Cardiac ventricle fibroblast (primary cell): Measurements from ENCODE around the gene CLDN9. TPM values are rescaled to one million over a fixed set of nuclear protein-coding genes. Genes with fewer than 3 reads are reported as not detected.

Source experiments
- total RNA-seq: library from RNA; depleted of rRNA; stranded (reverse); fragments of >200 nt; gene quantifications from 2 replicates; pipeline ENCODE4 v1.2.3, GENCODE V29; 2015

CLDN9 gene, protein sequence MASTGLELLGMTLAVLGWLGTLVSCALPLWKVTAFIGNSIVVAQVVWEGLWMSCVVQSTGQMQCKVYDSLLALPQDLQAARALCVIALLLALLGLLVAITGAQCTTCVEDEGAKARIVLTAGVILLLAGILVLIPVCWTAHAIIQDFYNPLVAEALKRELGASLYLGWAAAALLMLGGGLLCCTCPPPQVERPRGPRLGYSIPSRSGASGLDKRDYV
- not detected in 2 replicates for total RNA-seq

DNA sequence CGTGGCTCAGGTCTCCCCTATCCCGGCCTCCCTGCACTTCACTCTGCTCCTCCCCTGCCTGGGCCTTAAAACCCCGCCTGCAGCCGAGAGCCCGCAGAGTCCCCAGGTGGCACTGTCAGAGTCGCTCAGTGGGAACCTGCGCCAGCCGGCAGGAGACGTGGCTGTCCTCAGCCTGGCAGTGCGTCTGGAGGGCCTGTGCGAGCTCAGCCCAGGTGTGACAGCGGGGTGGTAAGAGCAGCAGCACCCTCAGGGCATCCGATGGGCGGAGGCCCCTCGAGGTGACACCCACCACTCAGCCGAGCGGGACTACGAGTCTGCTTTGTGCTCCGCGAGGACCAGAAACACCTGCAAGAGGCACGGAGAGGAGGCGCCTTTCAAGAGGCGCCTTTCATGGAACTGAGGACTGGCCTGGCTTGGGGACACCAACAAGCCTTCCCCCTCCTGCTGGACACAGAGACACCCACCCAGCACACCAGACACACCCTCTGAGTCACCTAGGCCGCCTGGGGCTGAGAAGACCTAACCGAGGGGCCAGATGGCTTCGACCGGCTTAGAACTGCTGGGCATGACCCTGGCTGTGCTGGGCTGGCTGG is at the start of gene CLDN9:
TSS of gene CLDN9 (plus strand) at position 96 of the 593 bp plus-strand sequence. CDS start at position 536, 440 bp downstream.

DNA sequence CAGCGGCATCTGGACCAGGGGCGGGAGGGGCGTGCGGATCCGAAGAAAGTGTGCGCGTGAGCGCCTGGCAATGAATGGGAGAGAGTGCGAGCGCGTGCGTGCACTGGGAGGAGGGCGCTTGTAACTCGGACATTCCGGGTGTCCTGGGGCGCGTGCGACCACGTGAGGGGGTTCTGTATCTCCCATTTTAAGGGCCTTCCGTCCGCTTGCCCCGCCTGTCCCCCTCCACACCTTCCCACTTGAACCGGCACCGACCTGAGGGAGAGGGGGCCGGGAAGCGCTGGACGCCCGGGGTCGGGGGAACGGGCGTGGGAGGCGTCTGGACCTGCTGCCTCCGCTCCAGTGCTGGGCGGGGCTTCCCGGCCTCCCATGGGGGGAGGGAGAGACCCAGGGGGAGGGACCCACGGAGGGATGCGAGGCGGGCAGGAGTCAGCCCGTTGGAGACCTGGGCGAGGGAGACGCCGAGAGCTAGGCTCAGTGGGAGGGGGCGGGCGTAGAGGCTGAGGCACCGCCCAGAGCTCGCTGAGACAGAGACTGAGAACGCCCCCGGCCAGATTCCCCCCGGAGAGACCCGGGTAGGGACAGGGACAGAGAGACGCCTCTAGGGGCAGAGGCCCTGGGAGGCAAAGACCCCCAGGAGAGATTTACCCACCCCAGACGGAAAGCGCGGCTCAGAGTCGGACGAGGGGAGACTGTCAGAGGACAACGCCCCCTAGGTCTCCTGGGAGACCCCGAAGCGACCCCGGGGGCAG is 48.8 kb upstream of the CLDN9 start, which contains the start of gene KREMEN2:
TSS of gene KREMEN2 (plus strand) at position 553 of the 752 bp plus-strand sequence. CDS start 246 bp downstream, outside the sequence.

DNA sequence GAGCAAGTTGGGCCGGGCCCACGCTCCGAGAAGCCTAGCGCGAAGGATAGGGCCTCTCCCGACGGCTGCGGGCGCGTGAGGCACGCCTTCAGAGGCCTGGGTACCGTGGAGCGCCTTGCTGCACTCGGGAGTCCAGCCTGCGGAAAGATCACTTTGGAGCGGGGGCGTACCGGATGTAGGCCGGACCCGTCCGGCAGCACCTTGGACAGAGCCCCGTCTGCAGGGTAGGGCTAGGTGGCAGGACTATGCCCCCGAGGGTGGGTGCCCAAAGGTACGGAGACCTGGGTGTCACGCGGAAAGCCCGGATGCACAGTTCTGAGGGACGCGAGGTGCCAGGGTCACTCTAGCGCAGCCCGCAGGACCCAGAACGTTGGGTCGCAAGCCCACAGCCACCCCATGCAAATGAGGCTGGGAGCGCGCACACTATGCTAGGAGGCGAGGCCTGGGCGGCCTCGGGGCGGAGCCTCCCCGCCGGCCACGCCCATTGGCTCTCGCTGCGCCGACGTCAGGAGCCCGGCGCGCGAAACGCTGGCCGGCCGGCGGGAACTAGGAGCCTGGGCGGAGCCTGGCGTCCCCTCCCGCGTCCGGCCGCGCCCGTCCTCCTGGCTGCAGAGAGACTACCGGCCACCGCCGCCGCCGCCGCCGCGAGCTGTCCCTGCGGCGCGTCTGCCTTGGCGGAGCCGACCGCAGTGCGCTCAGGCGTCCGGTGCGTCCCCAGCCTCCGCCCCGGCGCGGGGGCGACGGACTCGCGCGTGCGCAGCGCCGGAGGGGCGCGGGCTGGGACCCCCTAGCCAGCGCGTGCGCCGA is 43.8 kb upstream of the CLDN9 start, which contains the start of gene PAQR4:
TSS of gene PAQR4 (plus strand) at position 611 of the 807 bp plus-strand sequence. CDS start 327 bp downstream, outside the sequence.

DNA sequence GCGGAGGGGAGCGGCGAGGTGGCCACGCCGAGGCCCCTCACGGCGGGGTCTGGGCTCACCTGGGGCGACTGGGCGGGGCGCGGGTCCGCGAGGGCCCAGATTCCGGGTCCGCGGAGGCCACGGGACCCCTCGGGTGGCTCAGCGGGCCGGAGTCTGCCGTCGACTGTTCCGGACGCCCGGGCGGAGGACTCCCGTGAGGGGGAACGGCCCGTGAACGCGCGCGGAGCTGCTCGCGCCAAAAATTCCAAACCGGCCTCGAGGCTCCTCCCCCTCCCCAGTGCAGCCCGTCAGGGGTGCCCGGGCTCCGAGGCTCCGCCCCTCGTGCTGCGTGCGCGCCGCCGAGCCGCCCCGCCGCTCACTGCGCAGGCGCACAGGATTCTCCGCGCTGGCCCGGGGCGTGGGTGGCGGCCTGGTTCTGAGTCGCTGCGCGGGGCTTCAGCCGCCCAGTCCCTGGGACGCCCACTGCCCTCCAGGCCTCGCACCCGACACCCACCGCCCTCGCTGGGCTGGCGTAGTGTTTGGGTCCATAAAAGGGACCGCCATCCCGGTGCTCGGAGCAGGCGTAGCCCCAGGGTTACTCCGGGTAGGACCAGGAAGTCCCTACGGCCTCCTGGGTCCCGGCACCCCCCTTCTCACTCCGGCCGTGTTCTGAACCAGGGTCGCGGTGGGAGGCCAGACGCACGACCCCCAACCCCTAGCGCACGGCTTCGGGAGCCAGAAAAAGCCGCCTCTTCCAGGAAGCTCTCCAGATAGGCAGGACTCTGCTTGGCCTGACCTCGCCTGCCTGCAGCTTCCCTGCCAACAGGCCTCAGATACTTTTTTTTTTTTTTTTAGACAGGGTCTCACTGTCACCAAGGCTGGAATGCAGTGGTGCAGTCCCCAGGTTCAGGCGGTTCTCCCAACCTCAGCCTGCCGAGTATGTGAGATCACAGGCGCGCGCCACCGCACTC is 32.2 kb upstream of the CLDN9 start, which contains the start of gene PKMYT1:
TSS of gene PKMYT1 (minus strand) at position 220 of the 950 bp plus-strand sequence. CDS start 789 bp downstream, outside the sequence.

DNA sequence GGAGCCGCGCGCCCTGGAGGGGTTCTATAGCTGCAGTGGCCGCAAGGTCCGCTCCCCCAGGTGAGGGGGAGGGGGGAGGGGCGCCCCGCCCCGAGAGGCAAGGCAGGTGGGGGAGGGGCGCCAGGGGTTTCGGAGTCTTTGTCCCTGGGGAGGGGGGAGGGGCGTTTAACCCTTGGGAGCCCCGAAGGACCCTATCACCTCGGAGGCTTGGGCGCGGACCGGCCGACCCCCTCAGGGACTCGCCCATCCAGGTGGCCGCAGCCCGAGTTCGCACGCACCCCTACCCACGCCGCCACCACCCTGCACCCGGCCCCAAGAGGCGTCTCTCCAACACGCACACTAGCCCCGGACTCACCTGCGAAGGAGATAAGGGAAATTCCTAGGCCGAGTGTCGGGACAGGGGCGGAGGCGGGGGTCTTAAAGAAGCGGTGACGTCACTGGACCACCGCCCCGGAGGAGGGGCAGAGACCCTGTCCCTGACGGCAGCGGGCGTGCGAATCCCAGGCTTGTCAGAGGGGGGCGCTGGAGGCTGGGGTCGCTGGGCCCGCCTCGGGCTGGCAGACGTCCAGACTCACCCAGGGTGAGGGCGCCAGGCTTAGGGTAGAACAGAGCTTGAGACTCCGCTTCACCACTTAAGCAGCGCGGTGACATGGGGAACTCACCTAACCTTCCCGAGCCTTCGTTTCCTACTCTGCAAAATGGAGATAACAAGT is 5.2 kb downstream of the CLDN9 start, which contains the start of gene CLDN6:
TSS of gene CLDN6 (minus strand) at position 390 of the 713 bp plus-strand sequence. CDS start 2,162 bp downstream, outside the sequence.

DNA sequence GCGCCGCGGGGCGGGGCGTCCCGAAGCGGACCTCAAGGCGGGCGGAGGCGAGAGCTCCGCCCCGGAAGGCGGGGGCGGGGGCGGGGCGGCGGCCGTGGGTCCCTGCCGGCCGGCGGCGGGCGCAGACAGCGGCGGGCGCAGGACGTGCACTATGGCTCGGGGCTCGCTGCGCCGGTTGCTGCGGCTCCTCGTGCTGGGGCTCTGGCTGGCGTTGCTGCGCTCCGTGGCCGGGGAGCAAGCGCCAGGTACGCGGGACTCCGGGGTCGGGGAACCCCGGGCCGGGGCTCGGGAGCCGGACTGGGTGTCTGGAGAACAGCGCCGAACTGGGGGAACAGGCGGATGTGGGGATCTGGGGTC is 7.5 kb downstream of the CLDN9 start, which contains the start of gene TNFRSF12A:
TSS of gene TNFRSF12A (plus strand) at position 122 of the 357 bp plus-strand sequence. CDS start at position 152, 30 bp downstream.

DNA sequence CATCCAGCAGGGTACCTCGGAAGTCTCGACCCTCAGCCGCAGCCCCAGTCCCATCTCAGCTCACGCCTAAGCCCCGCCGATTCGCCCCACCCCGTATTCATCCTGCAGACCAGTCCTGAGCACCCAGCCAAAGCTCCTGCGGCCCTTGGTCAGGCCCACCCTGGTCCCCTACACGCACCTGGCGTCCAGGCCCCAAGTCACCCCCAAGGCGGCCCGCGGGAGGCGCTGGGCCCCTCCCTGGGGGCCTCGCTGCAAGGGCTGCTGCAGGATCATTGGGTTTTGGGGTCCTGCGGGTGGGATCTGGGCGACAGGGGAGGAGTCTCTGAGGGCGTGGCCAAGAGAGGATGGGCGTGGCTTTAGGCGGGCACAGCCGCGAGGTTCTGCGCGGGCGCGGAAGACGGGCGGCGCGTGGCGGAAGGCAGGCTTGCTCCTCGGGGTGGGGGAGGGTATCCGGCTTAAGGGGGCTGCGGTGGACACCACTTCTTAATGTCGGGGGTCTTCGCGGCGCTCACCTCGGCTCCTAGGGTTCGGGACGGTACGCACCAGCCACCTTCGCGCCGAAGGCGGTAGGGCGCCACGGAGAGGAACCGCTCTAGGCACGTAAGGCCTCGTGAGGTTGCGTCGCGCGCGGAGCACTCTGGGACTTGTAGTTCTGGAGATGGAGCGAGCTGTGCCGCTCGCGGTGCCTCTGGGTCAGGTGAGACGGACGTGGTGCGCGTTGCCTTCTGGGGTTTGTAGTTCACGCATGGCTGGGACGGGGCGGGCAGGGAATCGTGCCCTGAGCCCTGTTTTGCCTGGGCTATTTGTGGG is 11.2 kb downstream of the CLDN9 start, which contains the start of the genes HCFC1R1 and THOC6:
TSS of gene HCFC1R1 (minus strand) at position 274 of the 810 bp plus-strand sequence. CDS start at position 273, 1 bp downstream.
TSS of gene THOC6 (plus strand) at position 367 of the 810 bp plus-strand sequence. CDS start at position 659, 292 bp downstream.

DNA sequence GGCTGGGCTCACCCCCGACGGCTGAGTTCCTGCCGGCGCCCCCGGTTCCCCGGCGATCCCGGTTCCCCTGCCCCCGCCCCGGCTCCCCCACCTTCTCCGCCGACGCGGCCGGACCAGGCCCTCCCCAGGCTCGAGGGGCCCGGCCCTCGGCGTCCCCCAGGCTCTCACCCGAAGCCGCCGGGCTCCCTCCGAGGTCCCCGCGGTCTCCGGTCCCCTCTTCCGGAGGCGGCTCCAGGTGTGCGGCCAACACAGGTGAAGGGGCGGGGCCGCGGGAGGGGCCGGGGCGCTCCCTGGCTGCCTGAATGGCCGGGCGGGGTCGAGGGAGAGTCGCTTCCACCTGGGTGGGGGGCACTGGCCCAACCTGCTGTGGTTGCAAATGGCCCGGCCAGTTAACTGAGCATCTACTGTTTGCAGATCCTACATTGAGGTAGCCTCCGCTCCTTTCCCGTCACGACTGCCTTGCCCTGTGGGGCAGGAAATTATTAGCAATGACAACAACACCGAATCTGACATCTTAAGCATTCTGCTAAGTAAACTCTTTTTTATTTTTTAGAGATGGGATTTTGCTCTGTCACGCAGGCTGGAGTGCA is 24.1 kb downstream of the CLDN9 start, which contains the start of gene BICDL2:
TSS of gene BICDL2 (minus strand) at position 219 of the 590 bp plus-strand sequence. CDS start 1,448 bp downstream, outside the sequence.

DNA sequence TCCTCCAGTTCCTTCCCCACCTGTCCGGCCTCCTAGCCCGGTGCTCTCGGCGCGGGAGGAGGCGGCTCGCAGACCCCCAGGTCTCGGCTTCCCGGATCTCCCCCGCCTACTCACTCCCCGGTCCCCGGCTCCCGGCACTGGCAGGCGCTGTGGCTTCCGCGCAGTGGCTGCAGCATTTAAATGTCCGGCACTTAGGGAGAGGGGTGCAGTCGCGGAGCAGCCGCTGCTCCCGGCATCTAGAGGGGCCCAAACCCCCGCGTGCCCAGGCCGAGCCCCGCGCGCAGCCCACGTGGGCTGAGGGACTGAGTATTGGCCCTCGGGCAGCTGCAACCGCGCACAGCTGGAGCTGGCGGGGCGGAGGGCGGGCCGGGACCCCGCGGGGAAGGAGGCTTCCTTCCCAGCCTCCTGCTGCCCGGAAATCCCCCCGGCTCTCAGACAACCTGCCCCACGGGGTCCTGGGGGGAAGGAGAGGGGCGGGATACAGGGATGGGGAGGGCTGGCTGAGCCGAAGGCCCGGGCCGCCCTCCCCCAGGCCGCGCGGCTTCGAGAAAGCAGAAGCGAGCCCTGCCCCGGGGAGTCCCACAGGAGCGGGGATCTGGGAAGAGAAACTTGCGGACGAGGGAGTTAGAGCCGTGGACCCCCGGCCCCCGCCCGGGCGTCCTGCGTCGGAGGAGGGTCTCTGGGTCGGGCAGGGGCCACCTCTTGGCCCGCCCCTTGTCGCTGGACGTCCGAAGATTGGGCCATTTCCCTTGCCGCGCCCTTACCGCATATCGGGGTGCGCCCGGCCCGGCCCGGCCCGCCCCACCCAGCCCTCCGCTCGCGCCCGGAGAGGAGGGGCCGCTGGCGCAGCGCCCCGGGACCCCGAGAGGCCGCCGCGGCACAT is 33.3 kb downstream of the CLDN9 start, which contains the start of gene MMP25:
TSS of gene MMP25 (plus strand) at position 804 of the 883 bp plus-strand sequence. CDS start 357 bp downstream, outside the sequence.

Other genes with a start within 250 kb of the CLDN9 start
- 671 and 1,192 TPM in 2 replicates for gene ELOB, start 235.6 kb upstream of the CLDN9 start, total RNA-seq
- gene PRSS33, start 225.4 kb upstream of the CLDN9 start, total RNA-seq, result not detected in 2 replicates
- not detected in 2 replicates for gene PRSS41, start 214.5 kb upstream of the CLDN9 start, total RNA-seq
- gene PRSS21, start 195.7 kb upstream of the CLDN9 start, total RNA-seq, result 1.00 TPM in 1 of 2 replicates, not detected in the other
- gene ZG16B, start 182.6 kb upstream of the CLDN9 start, total RNA-seq, result 0.25 and 0.78 TPM in 2 replicates
- not detected in 2 replicates for gene PRSS22, start 154.8 kb upstream of the CLDN9 start, total RNA-seq
- 83.2 and 90.0 TPM in 2 replicates for gene FLYWCH2, start 129.7 kb upstream of the CLDN9 start, total RNA-seq
- 32.0 and 41.6 TPM in 2 replicates for gene FLYWCH1, start 101.0 kb upstream of the CLDN9 start, total RNA-seq
- not detected in 2 replicates for gene KREMEN2, start 48.6 kb upstream of the CLDN9 start, total RNA-seq
- 1.4 and 2.0 TPM in 2 replicates for gene PAQR4, start 43.6 kb upstream of the CLDN9 start, total RNA-seq
- gene PKMYT1, start 32.5 kb upstream of the CLDN9 start, total RNA-seq, result 1.1 and 2.5 TPM in 2 replicates
- not detected in 2 replicates for gene CLDN6, start 5.3 kb downstream of the CLDN9 start, total RNA-seq
- 52.3 and 76.3 TPM in 2 replicates for gene TNFRSF12A, start 7.4 kb downstream of the CLDN9 start, total RNA-seq
- 21.2 and 25.1 TPM in 2 replicates for gene HCFC1R1, start 11.0 kb downstream of the CLDN9 start, total RNA-seq
- 17.3 and 20.0 TPM in 2 replicates for gene THOC6, start 11.1 kb downstream of the CLDN9 start, total RNA-seq
- gene BICDL2, start 24.0 kb downstream of the CLDN9 start, total RNA-seq, result 0.15 and 0.25 TPM in 2 replicates
- not detected in 2 replicates for gene MMP25, start 33.6 kb downstream of the CLDN9 start, total RNA-seq
- 20.7 and 26.7 TPM in 2 replicates for gene IL32, start 52.7 kb downstream of the CLDN9 start, total RNA-seq
- not detected in 2 replicates for gene ZSCAN10, start 86.4 kb downstream of the CLDN9 start, total RNA-seq
- 11.3 and 11.6 TPM in 2 replicates for gene ZNF205, start 99.7 kb downstream of the CLDN9 start, total RNA-seq
- 7.8 and 11.2 TPM in 2 replicates for gene ZNF213, start 122.1 kb downstream of the CLDN9 start, total RNA-seq
- not detected in 2 replicates for gene OR1F1, start 175.3 kb downstream of the CLDN9 start, total RNA-seq
- gene ZNF200, start 222.2 kb downstream of the CLDN9 start, total RNA-seq, result 5.2 and 8.3 TPM in 2 replicates
- 0.15 TPM in 1 of 2 replicates, not detected in the other for gene MEFV, start 243.7 kb downstream of the CLDN9 start, total RNA-seq